ENCODE data around the gene DCAKD.

The DCAKD gene

GRCh38 chr17:45088741-45089140, 37.3 kb upstream of the DCAKD start:
- TF ChIP-seq, protein P1, sequence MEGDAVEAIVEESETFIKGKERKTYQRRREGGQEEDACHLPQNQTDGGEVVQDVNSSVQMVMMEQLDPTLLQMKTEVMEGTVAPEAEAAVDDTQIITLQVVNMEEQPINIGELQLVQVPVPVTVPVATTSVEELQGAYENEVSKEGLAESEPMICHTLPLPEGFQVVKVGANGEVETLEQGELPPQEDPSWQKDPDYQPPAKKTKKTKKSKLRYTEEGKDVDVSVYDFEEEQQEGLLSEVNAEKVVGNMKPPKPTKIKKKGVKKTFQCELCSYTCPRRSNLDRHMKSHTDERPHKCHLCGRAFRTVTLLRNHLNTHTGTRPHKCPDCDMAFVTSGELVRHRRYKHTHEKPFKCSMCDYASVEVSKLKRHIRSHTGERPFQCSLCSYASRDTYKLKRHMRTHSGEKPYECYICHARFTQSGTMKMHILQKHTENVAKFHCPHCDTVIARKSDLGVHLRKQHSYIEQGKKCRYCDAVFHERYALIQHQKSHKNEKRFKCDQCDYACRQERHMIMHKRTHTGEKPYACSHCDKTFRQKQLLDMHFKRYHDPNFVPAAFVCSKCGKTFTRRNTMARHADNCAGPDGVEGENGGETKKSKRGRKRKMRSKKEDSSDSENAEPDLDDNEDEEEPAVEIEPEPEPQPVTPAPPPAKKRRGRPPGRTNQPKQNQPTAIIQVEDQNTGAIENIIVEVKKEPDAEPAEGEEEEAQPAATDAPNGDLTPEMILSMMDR (IDR thresholded peaks at IDR 0.05; ENCODE audit: low read length) = no peak
- TF ChIP-seq EZH2phosphoT487 (IDR thresholded peaks at IDR 0.05; ENCODE audit: low read length) = no peak
- TF ChIP-seq EZH2 (optimal IDR thresholded peaks at IDR 0.05; ENCODE audit: low read depth, low read length) = no peak
- Histone ChIP-seq H3K36me3 (replicated peaks; ENCODE audit: insufficient read depth, low read length) (peaks cover 13% of the 10 kb centered on the region), H3F3A (ENCODE audit: insufficient read depth, low read length) (no peaks in the 10 kb centered on the region), H2AFZ (ENCODE audit: low read length) (no peak overlapping the region), H3K9me3 (replicated peaks; ENCODE audit: insufficient read depth, low read length) (no peaks in the 10 kb centered on the region), H3K27me3 (replicated peaks; ENCODE audit: insufficient read depth, low read length) (no peaks in the 10 kb centered on the region), H3K4me2 (ENCODE audit: low read depth, low read length) (no peak overlapping the region), H3K4me1 (ENCODE audit: low read length) (no peaks in the 10 kb centered on the region), H3K9ac (ENCODE audit: low read length) (no peak overlapping the region), H3K27ac (ENCODE audit: low read length) (no peak overlapping the region), H3K79me2 (ENCODE audit: low read length) (0 out of 2 replicates have a peak, but pooled peaks cover 4% of the 10 kb centered on the region), H3K9me2 (replicated peaks; ENCODE audit: insufficient read depth, low read length) (no peaks in the 10 kb centered on the region), H4K20me1 (ENCODE audit: insufficient read depth, low read length) (no peaks in the 10 kb centered on the region), H3K4me3 (ENCODE audit: low read length) (no peak overlapping the region)
- DNase-seq = no peak

DNA sequence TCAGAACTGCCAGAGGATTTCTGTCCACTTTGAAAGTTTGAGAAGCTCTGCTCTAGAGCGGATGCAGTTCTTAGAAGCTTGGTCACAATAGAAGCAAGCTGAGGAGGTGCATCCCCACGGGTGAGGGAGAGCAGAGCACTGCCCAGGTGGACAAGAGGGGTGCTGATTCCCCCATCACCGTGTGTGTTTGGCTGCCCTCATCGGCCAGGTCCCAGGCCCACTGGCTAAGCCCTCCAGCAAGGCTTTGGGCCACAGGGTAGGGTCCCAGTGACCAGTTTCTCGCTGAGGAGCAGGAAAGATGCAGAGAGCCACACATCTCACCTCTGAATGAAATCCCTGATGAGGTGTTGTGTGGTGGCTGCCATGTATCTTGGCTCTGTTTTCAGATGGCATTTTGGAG, 36.5 kb upstream of the DCAKD start:
- no peaks in the 10 kb centered on the region for H3K27me3 ChIP-seq (replicated peaks; ENCODE audit: insufficient read depth, low read length)
- H3K4me3 ChIP-seq (ENCODE audit: low read length) = no peak overlapping the region
- DNase-seq = no peak
- no peak overlapping the region for H3K27ac ChIP-seq (ENCODE audit: low read length)
- H4K20me1 ChIP-seq (ENCODE audit: insufficient read depth, low read length) = no peaks in the 10 kb centered on the region
- TF ChIP-seq, protein P1 (IDR thresholded peaks at IDR 0.05; ENCODE audit: low read length) = no peak
- TF ChIP-seq EZH2 (optimal IDR thresholded peaks at IDR 0.05; ENCODE audit: low read depth, low read length) = no peak
- no peak for TF ChIP-seq EZH2phosphoT487 (IDR thresholded peaks at IDR 0.05; ENCODE audit: low read length)
- H3F3A ChIP-seq (ENCODE audit: insufficient read depth, low read length) = no peaks in the 10 kb centered on the region
- no peaks in the 10 kb centered on the region for H3K4me1 ChIP-seq (ENCODE audit: low read length)
- H2AFZ ChIP-seq (ENCODE audit: low read length) = no peak overlapping the region
- H3K9me2 ChIP-seq (replicated peaks; ENCODE audit: insufficient read depth, low read length) = no peaks in the 10 kb centered on the region
- H3K9me3 ChIP-seq (replicated peaks; ENCODE audit: insufficient read depth, low read length) = no peaks in the 10 kb centered on the region
- H3K79me2 ChIP-seq (ENCODE audit: low read length) = 0 out of 2 replicates have a peak, but pooled peaks cover 4% of the 10 kb centered on the region
- H3K36me3 ChIP-seq (replicated peaks; ENCODE audit: insufficient read depth, low read length) = peaks cover 16% of the 10 kb centered on the region
- no peak overlapping the region for H3K4me2 ChIP-seq (ENCODE audit: low read depth, low read length)
- H3K9ac ChIP-seq (ENCODE audit: low read length) = no peak overlapping the region

GRCh38 chr17:45087504-45087975, 36.1 kb upstream of the DCAKD start:
- TF ChIP-seq, protein P1 (IDR thresholded peaks at IDR 0.05; ENCODE audit: low read length) = no peak
- TF ChIP-seq EZH2phosphoT487 (IDR thresholded peaks at IDR 0.05; ENCODE audit: low read length) = no peak
- TF ChIP-seq EZH2 (optimal IDR thresholded peaks at IDR 0.05; ENCODE audit: low read depth, low read length) = no peak
- Histone ChIP-seq H2AFZ (ENCODE audit: low read length) (no peak overlapping the region), H3K9me2 (replicated peaks; ENCODE audit: insufficient read depth, low read length) (no peaks in the 10 kb centered on the region), H4K20me1 (ENCODE audit: insufficient read depth, low read length) (no peaks in the 10 kb centered on the region), H3K27ac (ENCODE audit: low read length) (no peak overlapping the region), H3K36me3 (replicated peaks; ENCODE audit: insufficient read depth, low read length) (peaks cover 16% of the 10 kb centered on the region), H3K9me3 (replicated peaks; ENCODE audit: insufficient read depth, low read length) (no peaks in the 10 kb centered on the region), H3F3A (ENCODE audit: insufficient read depth, low read length) (no peaks in the 10 kb centered on the region), H3K79me2 (ENCODE audit: low read length) (0 out of 2 replicates have a peak, but pooled peaks cover 4% of the 10 kb centered on the region), H3K4me2 (ENCODE audit: low read depth, low read length) (no peak overlapping the region), H3K4me3 (ENCODE audit: low read length) (no peak overlapping the region), H3K27me3 (replicated peaks; ENCODE audit: insufficient read depth, low read length) (no peaks in the 10 kb centered on the region), H3K4me1 (ENCODE audit: low read length) (no peaks in the 10 kb centered on the region), H3K9ac (ENCODE audit: low read length) (no peak overlapping the region)
- no peak for DNase-seq

All from MM.1S (cell line).